DMS79 (cell line): Measurements from ENCODE around the gene BCAS2.

Source experiments
- DNase-seq: peaks from one replicate; lab custom pipeline; 2025; lab: John Stamatoyannopoulos, UW

The BCAS2 gene

DNA sequence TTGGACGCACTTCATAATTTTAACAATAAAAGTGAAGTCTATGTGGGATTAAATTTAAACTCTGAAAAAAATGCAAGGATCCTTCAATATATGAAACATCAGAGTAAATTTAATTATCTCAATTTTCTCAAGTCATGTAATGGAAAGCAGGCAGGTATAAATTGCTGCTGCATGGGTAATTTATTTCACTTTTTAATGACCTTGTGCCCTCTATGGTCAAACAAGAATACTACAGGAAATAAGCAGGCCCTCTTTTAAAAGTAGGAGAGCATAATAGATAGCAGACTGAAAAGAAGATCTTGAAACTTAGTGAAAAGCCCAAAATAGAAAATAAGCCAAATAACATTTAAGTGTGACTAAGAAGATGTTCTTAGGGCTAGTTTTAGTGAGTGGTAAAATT, 22.9 kb downstream of the BCAS2 start:
- no peak for DNase-seq

DNA sequence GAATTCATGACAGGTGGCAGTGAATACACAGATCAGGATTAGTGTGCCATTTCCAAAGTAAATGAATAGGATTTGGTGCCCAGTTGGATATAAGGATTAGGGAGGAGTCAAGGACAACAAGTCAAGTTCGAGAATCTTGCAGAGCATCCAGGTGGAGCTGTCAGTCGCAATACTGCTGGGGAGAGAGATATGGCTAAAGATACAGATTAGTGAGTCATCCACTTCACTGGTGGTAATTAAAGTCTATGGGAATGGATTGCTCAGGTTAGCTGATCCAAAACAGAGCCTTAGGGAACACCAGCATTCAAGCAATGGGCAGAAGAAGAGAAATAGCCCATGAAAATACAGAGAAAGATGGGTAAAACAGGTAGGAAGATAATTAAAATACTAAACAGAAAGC, 26.8 kb downstream of the BCAS2 start:
- no peak for DNase-seq

DNA sequence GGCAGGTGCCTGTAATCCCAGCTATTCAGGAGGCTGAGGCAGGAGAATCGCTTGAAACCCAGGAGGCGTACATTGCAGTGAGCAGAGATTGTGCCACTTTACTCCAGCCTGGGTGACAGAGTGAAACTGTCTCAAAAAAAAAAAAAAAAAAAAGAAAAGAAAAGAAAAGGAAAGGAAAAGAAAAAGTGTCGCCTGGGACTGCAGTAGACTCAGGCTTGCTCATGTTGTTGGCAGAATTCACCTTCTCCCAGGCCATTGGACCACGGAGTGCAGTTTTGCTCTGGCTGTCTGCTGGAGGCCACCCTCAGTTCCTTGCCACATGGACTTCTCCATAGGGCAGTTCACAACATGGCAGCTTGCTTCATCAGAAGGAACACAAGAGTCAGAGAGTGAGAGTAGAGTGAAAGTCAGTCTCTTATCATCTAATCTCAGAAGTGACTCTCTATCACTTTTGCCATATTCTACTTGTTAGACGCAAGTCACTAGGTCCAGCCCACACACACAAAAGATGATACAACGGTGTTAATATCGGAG, 29.2 kb downstream of the BCAS2 start:
- no peak for DNase-seq

DNA sequence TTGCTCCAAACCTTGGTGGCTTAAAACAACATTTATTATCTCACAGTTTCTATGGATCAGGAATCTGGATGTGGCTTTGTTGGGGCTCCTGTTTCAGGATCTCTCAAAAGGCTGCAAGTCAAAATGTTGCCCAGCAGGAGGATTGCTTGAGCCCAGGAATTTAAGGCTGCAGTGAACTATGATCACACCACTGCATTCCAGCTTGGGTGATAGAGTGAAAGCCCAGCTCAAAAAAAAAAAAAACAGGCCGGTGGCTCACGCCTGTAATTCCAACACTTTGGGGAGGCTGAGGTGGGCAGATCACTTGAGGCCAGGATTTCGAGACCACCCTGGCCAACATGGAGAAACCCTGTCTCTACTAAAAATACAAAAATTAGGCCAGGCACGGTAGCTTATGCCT, 30.0 kb downstream of the BCAS2 start:
- no peak for DNase-seq

DNA sequence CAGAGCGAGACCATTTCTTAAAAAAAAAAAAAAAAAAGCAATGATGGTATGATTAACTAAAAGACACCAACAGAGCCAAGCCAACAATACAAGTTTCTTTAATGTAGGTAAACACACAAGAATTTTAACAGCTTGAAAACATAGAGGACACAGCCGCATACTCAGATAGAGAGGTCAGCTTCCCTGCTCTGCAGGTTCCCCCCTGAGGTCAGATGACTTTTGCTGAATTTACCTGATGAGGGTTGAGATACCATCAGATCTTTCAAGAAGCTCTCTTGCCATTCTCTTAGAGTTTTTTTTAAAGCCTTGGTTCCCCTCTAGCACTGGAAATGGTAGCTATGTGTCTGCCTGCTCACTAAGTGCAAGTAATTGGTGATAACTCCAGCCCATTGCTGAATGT, 31.1 kb downstream of the BCAS2 start:
- no peak for DNase-seq

DNA sequence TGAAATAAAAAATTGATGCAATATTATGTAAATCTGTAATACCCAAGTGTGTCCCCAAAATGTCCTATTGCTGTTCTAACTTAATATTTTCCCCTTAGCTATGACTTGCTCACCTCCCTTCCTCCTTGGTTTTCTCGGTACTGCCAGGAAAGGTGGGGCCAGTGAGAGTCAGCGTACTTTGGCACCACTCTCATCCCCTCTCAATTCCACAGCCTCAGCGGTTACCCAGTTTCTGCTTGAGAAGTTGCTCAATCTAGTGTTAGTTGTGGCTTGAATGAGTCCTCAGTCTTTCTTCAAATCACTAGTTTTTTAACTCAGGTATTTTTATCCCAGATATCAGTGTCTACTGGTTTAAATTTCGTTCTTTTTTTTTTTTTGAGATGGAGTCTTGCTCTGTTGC, 32.3 kb downstream of the BCAS2 start:
- DNase-seq: no peak

DNA sequence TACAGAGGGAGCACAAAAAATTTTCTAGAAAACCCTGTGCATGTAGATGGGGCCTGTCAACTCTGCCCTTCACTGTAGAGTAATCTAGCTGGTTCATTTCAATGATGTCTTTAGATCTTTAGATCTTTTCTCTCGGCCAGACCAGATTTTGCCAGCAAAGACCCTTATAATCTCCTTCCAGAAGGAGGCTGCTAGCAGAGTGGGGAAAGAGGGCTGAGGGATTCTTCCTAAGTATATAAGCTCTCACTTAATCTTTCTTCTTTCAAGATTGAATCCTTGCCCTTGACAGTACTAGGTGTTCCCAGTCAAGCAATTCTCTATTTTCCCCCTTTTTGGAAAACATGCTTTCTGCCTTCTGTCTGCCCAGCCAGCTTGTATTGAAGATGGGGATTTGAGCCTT, 34.3 kb downstream of the BCAS2 start:
- DNase-seq: no peak

DNA sequence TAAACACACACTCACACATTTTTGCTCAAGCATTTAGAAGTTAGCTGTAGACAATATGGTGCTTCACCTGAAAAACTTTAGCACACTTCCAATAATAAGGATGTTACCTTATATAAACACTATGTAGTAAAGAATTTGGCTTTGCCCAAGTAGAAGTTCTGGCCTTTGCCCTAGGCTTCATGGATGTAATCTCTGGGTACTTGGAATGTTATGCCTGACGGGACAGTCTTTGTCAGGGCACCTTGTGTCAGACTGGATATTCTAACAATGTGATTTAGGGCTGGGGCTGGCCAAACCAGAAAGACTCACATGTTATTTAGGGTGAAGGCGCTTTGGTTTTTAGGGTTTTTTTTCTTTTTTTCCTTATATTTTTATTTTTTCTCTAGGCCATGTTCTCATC, 35.6 kb downstream of the BCAS2 start:
- no peak for DNase-seq

DNA sequence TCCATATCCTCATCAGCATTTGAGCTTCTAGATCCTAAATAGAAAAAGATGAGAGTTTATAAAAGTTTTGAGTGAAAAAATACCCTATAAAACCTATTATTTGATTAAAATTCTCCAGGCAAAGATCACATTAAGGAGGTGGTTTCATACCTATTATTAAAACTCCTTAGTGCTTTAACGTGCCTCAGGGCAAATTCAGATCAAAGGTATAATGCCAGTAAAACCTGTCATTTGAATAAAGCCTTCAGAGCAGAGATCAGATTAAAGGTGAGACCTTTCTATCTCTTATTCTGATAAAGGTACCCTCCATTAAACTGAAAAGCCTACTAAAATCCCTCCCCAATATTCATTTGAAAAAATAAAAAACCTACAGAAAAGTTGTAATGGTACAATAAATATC, 36.1 kb downstream of the BCAS2 start:
- no peak for DNase-seq

DNA sequence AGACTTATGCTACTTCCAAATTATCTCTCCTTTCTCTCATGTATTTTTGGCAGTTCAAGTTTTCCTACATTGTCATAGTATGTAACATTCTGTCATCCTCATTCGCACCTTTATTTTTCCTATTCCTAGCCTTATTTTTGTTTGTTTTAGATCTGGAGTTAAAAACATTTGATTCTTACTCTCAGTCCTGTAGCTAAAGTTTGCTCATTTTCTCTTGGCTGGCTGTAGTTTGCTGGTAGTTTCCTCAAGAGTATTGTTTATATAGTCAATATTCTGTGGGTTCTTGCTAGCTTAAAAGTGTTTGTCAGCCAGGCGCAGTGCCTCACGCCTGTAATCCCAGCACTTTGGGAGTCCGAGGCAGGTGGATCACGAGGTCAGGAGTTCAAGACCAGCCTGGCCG, 40.6 kb downstream of the BCAS2 start:
- DNase-seq: no peak

DNA sequence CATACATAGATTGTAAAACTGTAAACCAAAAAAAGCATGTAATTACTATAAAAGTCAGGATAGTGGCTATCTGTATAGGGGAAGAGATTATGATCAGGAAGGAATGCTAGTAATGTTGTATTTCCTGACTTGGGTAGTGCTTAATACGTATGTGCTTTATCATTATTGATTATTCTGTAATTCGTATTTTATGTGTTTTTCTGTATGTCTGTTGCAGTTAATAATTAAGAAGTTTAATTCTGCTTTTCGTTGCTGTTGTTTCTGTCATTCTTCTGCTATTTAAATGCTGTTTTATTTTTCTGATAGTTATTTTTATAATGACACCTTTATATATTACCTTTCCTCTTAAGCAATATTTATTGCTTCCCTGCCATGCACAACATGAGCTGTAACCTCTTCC, 41.1 kb downstream of the BCAS2 start:
- no peak for DNase-seq

DNA sequence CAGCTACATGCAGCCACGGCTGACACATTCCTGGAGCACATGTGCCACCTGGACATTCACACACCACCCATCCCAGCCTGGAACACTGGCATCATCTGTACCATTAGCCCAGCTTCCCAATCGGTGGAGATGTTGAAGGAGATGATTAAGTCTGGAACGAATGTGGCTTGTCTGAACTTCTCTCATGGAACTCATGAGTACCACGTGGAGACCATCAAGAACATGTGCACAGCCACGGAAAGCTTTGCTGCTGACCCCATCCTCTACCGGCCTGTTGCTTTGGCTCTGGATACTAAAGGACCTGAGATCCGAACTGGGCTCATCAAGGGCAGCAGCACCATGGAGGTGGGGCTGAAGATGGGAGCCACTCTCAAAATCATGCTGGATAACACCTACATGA, 45.4 kb downstream of the BCAS2 start:
- no peak for DNase-seq

DNA sequence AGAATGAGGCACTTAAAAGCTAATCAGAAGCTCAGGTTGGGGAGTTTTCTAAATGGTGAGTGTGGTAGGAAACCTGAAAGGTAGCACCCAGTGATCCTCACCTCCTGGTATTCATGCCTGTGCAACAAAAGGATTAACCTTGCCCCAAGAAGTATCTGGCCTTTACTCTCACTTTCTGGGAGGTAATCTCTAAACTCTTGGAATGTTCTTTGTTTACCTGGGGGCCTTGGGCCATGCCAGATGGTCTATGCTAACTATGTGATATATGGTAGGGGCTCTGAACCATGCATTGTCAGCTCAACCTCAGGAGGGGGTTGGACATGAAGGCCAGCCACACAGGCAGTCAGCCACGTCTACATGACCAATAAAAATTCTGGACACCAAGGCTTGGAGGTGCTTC, 46.0 kb downstream of the BCAS2 start:
- no peak for DNase-seq

DNA sequence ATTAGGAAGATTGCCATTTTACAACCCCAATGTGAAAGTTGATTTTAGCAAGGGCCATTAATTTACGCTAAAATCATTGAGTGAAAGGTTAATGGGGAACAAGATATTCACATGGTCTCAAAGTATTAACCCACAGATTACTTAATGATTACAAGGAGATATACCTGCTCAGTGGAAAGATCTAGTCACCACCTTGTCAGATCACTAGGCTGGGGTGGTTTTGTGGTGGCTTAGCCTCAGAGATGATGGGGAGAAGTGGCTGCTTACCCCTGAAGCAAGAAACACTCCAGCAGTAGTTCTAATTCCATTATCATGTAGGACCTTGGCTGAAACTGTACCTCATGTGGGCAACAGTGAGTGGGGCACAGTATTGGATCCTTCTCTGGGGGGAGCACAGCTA, 50.3 kb downstream of the BCAS2 start:
- no peak for DNase-seq

DNA sequence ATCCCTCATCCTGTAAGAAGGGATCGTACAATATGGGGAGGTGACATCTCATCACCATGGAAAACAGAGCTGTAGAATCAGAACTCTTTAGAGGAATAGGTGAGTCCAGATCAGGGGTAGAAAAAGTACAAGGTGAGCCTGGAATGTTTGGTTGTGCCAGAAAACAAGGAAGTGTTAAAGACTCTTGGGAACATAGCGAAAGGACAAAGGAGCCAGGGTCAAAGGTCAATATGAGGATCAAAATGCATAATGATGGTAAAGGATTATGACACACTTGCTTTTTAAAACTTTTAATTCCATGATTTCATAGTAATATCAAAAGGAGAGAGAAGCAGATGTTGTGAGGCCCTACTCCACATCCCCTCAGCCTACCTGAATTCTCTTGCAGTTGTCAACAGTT, 51.2 kb downstream of the BCAS2 start:
- DNase-seq: no peak

DNA sequence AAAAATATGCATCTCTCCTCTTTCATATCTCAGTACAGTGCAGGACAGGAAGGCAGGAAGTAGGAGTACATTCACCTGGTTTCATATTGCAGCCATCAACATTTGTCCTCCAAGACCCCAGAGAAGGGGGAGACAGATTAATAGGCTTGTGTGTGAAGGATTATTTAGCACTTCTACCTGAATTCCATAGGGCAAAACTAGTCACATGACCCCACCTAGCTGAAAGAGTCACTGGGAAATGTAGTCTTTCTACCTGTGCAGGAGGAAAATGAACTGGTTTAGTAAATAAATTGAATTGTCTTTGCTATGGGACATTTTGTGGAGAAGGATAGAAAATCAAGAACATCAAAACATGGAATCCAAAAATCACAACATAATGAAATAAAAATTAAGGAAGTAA, 56.5 kb downstream of the BCAS2 start:
- DNase-seq: no peak

DNA sequence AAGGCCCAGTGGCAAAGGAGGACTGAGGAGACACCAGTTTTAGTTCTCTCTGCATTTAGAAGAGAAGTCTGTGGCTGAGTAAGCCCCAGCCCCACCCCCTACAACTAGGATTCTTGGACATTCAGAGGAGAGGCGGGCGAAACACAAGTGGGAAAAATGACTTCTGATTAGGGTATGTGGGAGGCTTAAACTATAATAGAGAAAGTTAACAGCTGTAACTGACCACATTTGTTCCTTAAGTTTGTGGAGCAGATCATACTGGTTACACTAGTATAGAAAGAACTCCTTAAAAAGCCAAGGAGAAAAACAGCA, 59.2 kb downstream of the BCAS2 start:
- DNase-seq: no peak

DNA sequence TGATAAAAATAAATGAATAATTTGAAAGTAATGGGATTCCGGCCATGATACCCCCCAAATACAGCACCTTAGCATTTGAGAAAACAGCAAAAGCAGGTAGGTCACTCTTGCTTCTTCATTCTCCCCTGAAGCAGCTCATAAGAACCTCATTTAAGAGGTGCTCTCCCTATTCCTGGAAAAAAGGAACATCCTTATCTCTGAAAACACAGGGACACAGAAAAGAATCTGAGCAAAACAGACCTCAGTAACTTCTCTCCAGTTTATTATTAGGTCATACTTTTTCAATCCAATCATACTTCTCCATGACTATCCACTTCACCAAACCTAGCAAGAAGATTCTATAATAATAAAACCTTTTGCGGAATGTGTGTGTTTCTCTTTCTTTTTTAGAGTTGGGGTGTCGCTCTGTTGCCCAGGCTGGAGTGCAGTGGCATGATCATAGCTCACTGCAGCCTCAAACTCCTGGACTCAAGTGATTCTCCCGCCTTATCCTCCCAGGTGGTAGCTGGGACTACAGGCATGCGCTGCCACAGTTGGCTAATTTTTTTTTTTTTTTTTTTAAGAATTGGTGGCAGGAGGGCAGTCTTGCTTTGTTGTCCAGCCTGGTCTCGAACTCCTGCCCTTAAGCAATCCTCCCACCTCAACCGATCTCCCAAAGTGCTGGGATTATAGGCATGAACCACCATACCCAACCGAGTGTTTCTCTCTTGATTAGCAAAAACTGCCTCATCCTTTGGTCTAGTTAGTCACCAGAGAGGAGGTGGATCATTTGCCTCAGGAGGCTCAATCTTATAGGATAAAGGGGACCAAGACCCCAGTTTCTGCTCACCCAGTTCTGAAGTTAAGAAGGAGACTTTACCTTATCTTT, 59.8 kb downstream of the BCAS2 start:
- no peak for DNase-seq
